T-cell (primary cell): ENCODE measurements around the gene MOK. TPM values are rescaled to one million over a fixed set of nuclear protein-coding genes. Genes with fewer than 3 reads are reported as not detected.

Experiments
- ATAC-seq, 4 experiments: fragments of 200-7000 bp in 3 of 4; fragments of 150-1000 bp in 1 of 4; cut with Tn5 transposase; replicated peaks in 1 of 4; 1 replicate in 3 of 4; 2 replicates in 1 of 4; pipeline ENCODE4 v1.10.0; 2021; ENCODE audit warnings: moderate library complexity in 3 of 4, mild to moderate bottlenecking in 2 of 4, moderate number of reproducible peaks in 1 of 4
- CTCF ChIA-PET, 2 donors: fragments of 300-600 bp; sonication (Branson Sonifier 250); formaldehyde crosslinking; loops; one replicate each; lab custom pipeline; 2022; ENCODE audit warnings: antibody characterized with exemption in 2 of 2; lab: Charles Lee
- POLR2A ChIA-PET, 2 donors: fragments of 300-600 bp; sonication (Branson Sonifier 250); formaldehyde crosslinking; loops; one replicate each; lab custom pipeline; 2022; ENCODE audit warnings: antibody characterized with exemption in 2 of 2; lab: Charles Lee
- DNase-seq, 35 experiments: peaks; one replicate each; pipeline versions ENCODE4 v3.0.0 to v3.0.0-alpha.2; 2013 to 2023
- H3K27ac ChIP-seq: one replicate; pipeline ENCODE4 v1.5.1; 2013; ENCODE audit warnings: low read length
- H3K27me3 ChIP-seq, 2 experiments: replicated peaks in 1 of 2; 1 replicate in 1 of 2; 2 replicates in 1 of 2; pipeline versions ENCODE4 v1.6.1 to v1.7.0; 2013; ENCODE audit warnings: low read length in 1 of 2, mixed read lengths in 1 of 2; ENCODE audit not compliant: control insufficient read depth in 2 of 2, insufficient read depth in 2 of 2; ENCODE audit errors: extremely low read depth in 1 of 2
- H3K36me3 ChIP-seq, 2 donors: 1 replicate in 1 of 2; 2 replicates in 1 of 2; pipeline versions ENCODE4 v1.6.1 to v1.7.0; 2013; ENCODE audit warnings: low read length in 1 of 2; ENCODE audit not compliant: control insufficient read depth in 2 of 2, insufficient read depth in 1 of 2; ENCODE audit errors: extremely low read depth in 1 of 2
- H3K4me1 ChIP-seq, 2 experiments: 1 replicate in 1 of 2; 2 replicates in 1 of 2; pipeline versions ENCODE4 v1.6.1 to v1.7.0; 2013; ENCODE audit warnings: low read length in 2 of 2, mixed read lengths in 1 of 2; ENCODE audit not compliant: insufficient read depth in 2 of 2, control insufficient read depth in 1 of 2; ENCODE audit errors: extremely low read depth in 1 of 2
- H3K4me3 ChIP-seq, 2 donors: 1 replicate in 1 of 2; 2 replicates in 1 of 2; pipeline versions ENCODE4 v1.5.1 to v1.7.0; 2013; ENCODE audit warnings: mild to moderate bottlenecking in 2 of 2, low read length in 1 of 2, moderate library complexity in 1 of 2; ENCODE audit not compliant: control insufficient read depth in 1 of 2; ENCODE audit errors: extremely low read depth in 1 of 2
- H3K9me3 ChIP-seq: 2 replicates; pipeline ENCODE4 v1.7.0; 2013
- H3K27ac Mint-ChIP-seq, 2 donors: one replicate each; pipeline ENCODE4 v1.8.0; 2020 to 2021; ENCODE audit warnings: mild to moderate bottlenecking in 2 of 2, mixed read lengths in 2 of 2
- H3K27me3 Mint-ChIP-seq, 2 donors: one replicate each; pipeline ENCODE4 v1.8.0; 2021 to 2022; ENCODE audit warnings: mixed read lengths in 2 of 2
- H3K36me3 Mint-ChIP-seq: one replicate; pipeline ENCODE4 v1.8.0; 2021; ENCODE audit warnings: mixed read lengths
- H3K4me1 Mint-ChIP-seq, 3 donors: one replicate each; pipeline ENCODE4 v1.8.0; 2020 to 2022; ENCODE audit warnings: mixed read lengths in 3 of 3, mild to moderate bottlenecking in 1 of 3
- H3K4me3 Mint-ChIP-seq, 3 donors: one replicate each; pipeline ENCODE4 v1.8.0; 2020 to 2022; ENCODE audit warnings: mild to moderate bottlenecking in 3 of 3, mixed read lengths in 3 of 3, moderate library complexity in 3 of 3
- H3K9me3 Mint-ChIP-seq, 3 donors: one replicate each; pipeline ENCODE4 v1.8.0; 2020 to 2022; ENCODE audit warnings: mixed read lengths in 3 of 3
- WGBS: methylation state at CpG from one replicate; pipeline ENCODE4 v1.1.5; 2013; ENCODE audit warnings: missing lambda C conversion rate; ENCODE audit not compliant: insufficient coverage; 5-methylcytosine and 5-hydroxymethylcytosine counted together
- total RNA-seq, 35 experiments: library from RNA in 6 of 35; stranded (reverse) in 6 of 35; fragments of 120-200 nt in 1 of 35; gene quantifications; one replicate each; pipeline versions ENCODE4 v1.2.1 to v1.2.4 and lab custom pipeline; 2013 to 2026

Gene MOK
- total RNA-seq, 5 donors from 2014 or later (not counting 1 experiment from before 2014, with no cell fraction given), result 0.77 to 4.1 (median 1.9) TPM

DNA sequence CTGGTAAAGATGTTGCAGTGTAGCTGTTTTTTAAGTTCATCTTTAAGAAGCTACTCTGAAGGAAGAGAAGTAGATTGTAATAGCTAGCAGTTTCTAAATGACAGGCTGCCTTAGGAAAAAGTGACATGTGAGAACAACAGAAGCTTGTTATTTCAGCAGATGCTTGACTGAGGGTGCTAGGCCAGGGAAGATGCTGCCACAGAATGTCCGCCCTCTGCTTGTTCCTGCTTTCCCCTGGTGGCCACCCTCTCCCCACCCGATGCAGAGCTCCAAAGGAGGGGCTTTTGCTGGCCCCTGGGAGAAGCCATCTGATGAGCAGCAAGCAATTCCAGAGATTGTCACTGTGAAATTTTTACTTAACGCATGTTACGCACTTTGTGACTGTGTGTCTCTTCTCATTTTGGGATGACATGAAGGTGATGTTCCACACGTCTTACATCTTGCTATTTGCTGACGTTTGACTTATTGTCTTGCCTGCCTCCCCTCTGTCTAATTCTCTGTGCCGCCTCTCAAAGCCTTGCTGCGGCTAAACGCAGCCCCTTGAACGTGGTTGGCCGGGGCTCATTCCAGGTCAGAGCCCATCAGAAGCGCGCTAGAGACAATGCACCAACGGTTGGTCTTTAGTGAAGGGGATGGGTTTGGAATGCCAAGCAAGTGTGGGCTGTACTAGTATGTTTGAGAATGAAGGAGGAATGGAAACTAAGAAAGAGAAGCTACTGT lies 120.5 kb downstream of the MOK start:
- Histone ChIP-seq H3K36me3 (peaks cover 0 to 4% of the 10 kb centered on the region in 2 donors), H3K9me3 (no peaks in the 10 kb centered on the region), H3K4me3 (no peak overlapping the region), H3K4me1 (peaks cover 0 to 8% of the 10 kb centered on the region in 2 experiments), H3K27ac (no peak overlapping the region), H3K27me3 (no peaks in the 10 kb centered on the region)
- H3K4me1 Mint-ChIP-seq, result peaks cover 55 to 76% (median 70%) of the 10 kb centered on the region in 3 donors
- POLR2A ChIA-PET, result no interaction called here
- no peaks in the 10 kb centered on the region for H3K9me3 Mint-ChIP-seq
- CTCF ChIA-PET, result interaction anchor here in 1 of 2 donors (0.6 kb wide), 1 partner anchor 511 kb away, joined by 3 read pairs; no protein-coding TSS in a partner anchor
- ATAC-seq (no peak), DNase-seq (no peak)
- no peaks in the 10 kb centered on the region for H3K27me3 Mint-ChIP-seq
- 80% methylated on average over 14 of the region's 14 CpGs for WGBS
- H3K36me3 Mint-ChIP-seq, result peaks cover 4% of the 10 kb centered on the region
- no peak overlapping the region for H3K27ac Mint-ChIP-seq
- no peak overlapping the region for H3K4me3 Mint-ChIP-seq

GRCh38 chr14:102183886-102184285 lies 121.1 kb downstream of the MOK start:
- 50% methylated on average over 1 of the region's 3 CpGs for WGBS
- CTCF ChIA-PET, result no interaction called here

GRCh38 chr14:102182936-102183619 lies 121.9 kb downstream of the MOK start:
- Histone ChIP-seq H3K27me3 (no peaks in the 10 kb centered on the region), H3K4me1 (peaks cover 0 to 5% of the 10 kb centered on the region in 2 experiments), H3K36me3 (peaks cover 0 to 4% of the 10 kb centered on the region in 2 donors), H3K27ac (no peak overlapping the region), H3K4me3 (no peak overlapping the region), H3K9me3 (no peaks in the 10 kb centered on the region)
- CTCF ChIA-PET, result no interaction called here
- Mint-ChIP-seq H3K27me3 (no peaks in the 10 kb centered on the region), H3K36me3 (peaks cover 11% of the 10 kb centered on the region), H3K9me3 (no peaks in the 10 kb centered on the region), H3K4me1 (peaks cover 64 to 84% (median 76%) of the 10 kb centered on the region in 3 donors), H3K4me3 (no peak overlapping the region), H3K27ac (no peak overlapping the region)
- WGBS, result 91% methylated on average over 5 of the region's 9 CpGs
- DNase-seq (no peak), ATAC-seq (no peak)
- POLR2A ChIA-PET, result no interaction called here

More at GRCh38 chr14:102183886-102184285, 121.1 kb downstream of the MOK start:
- Histone ChIP-seq H3K9me3 (no peaks in the 10 kb centered on the region), H3K36me3 (peaks cover 0 to 4% of the 10 kb centered on the region in 2 donors), H3K27me3 (no peaks in the 10 kb centered on the region), H3K27ac (no peak overlapping the region), H3K4me3 (no peak overlapping the region), H3K4me1 (peaks cover 0 to 8% of the 10 kb centered on the region in 2 experiments)
- H3K36me3 Mint-ChIP-seq, result peaks cover 5% of the 10 kb centered on the region
- peaks cover 56 to 77% (median 70%) of the 10 kb centered on the region in 3 donors for H3K4me1 Mint-ChIP-seq
- DNase-seq (no peak), ATAC-seq (no peak)
- no peaks in the 10 kb centered on the region for H3K9me3 Mint-ChIP-seq
- POLR2A ChIA-PET, result no interaction called here
- H3K27me3 Mint-ChIP-seq, result no peaks in the 10 kb centered on the region
- H3K4me3 Mint-ChIP-seq, result no peak overlapping the region
- H3K27ac Mint-ChIP-seq, result no peak overlapping the region

DNA sequence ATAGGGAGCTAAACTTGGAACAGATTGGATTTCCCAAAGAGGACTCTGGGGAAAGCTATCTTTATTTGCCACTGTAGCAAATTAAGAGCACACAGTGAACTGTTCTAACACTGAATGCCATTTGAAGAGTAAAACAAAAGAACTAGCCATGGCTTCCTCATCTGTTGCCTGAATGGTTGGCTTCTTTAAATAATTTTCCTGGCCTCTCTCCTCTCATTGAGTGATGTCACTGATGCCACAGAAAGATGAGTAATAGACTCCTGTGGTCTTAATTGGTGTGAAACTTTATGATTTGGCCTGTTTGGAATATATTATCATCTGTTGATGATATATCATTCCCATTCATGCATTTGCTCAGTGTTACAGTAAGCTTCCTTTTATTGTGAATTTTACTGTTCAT lies 122.8 kb downstream of the MOK start:
- Mint-ChIP-seq H3K27ac (no peak overlapping the region), H3K36me3 (peaks cover 11% of the 10 kb centered on the region), H3K27me3 (no peaks in the 10 kb centered on the region), H3K4me3 (no peak overlapping the region), H3K4me1 (peaks cover 67 to 84% (median 78%) of the 10 kb centered on the region in 3 donors), H3K9me3 (no peaks in the 10 kb centered on the region)
- no peaks in the 10 kb centered on the region for H3K27me3 ChIP-seq
- peaks cover 0 to 4% of the 10 kb centered on the region in 2 donors for H3K36me3 ChIP-seq
- no peaks in the 10 kb centered on the region for H3K9me3 ChIP-seq
- H3K4me1 ChIP-seq, result peaks cover 0 to 4% of the 10 kb centered on the region in 2 experiments
- CTCF ChIA-PET, result no interaction called here
- DNase-seq (no peak), ATAC-seq (no peak)
- H3K27ac ChIP-seq, result no peak overlapping the region
- no peak overlapping the region for H3K4me3 ChIP-seq
- POLR2A ChIA-PET, result interaction anchor here (0.5 to 0.6 kb wide), 2 partner anchors 313 to 1545 kb away, joined by 3 read pairs; no protein-coding TSS in a partner anchor

- Mint-ChIP-seq H3K36me3 (peaks cover 11% of the 10 kb centered on the region), H3K27ac (no peak overlapping the region), H3K27me3 (no peaks in the 10 kb centered on the region), H3K4me3 (no peak overlapping the region), H3K4me1 (peaks cover 74 to 84% (median 77%) of the 10 kb centered on the region in 3 donors), H3K9me3 (no peaks in the 10 kb centered on the region)
- WGBS, result no CpG with 5 or more reads among the region's 1 CpG
- POLR2A ChIA-PET, result no interaction called here
- CTCF ChIA-PET, result no interaction called here
- Histone ChIP-seq H3K27ac (no peak overlapping the region), H3K4me3 (no peak overlapping the region), H3K4me1 (peaks cover 0 to 4% of the 10 kb centered on the region in 2 experiments), H3K9me3 (no peaks in the 10 kb centered on the region), H3K36me3 (peaks cover 0 to 4% of the 10 kb centered on the region in 2 donors), H3K27me3 (no peaks in the 10 kb centered on the region)
- ATAC-seq, result no peak
- no peak for DNase-seq
Observed at GRCh38 chr14:102181187-102181586, 123.8 kb downstream of the MOK start.

DNA sequence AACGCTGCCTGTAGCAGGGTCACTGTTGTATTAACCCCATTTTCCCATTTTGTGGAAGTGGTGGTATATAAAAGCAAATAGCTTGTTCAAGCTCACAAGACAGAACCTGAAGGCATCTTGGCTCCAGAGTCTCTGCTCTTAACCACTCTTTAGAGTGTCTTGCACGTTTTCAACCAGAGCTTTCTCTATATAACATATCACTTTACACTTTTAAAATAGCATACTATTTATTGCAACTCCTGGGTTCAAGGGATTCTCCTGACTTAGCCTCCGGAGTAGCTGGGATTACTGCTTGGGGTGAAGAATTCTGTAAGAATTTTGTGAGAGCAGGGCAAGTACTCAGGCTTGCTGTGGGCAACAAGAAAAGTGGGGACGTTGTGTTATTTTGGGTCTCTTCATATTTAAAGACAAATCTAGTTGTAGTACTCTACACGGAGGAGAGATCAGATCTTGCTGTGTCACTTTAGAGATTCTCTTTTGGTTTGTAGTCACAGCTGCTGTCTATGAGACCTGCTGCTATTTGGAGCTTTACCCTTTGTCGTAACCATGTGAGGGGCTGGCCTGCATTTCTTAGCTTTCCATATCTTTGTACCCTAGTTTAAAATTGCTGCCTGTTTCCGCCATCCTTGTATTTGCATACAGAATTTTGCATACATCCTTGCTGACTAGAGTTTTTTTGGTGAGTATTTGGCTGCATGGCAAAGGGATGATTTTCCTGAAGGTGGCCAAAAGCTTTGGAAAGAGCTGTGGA lies 124.5 kb downstream of the MOK start:
- H3K4me1 Mint-ChIP-seq, result peaks cover 75 to 82% (median 75%) of the 10 kb centered on the region in 3 donors
- H3K27ac ChIP-seq, result no peak overlapping the region
- peaks cover 0 to 4% of the 10 kb centered on the region in 2 donors for H3K36me3 ChIP-seq
- ChIA-PET CTCF (no interaction called here), POLR2A (interaction anchor here (0.6 kb wide), 4 partner anchors 114 to 1164 kb away, joined by 3 to 8 read pairs (median 4); no protein-coding TSS in a partner anchor)
- 20% methylated on average over 1 of the region's 7 CpGs for WGBS
- ATAC-seq, result no peak
- H3K4me1 ChIP-seq, result peaks cover 0 to 4% of the 10 kb centered on the region in 2 experiments
- DNase-seq, result no peak
- H3K27me3 ChIP-seq, result no peaks in the 10 kb centered on the region
- no peaks in the 10 kb centered on the region for H3K9me3 Mint-ChIP-seq
- no peaks in the 10 kb centered on the region for H3K27me3 Mint-ChIP-seq
- H3K36me3 Mint-ChIP-seq, result peaks cover 11% of the 10 kb centered on the region
- H3K4me3 Mint-ChIP-seq, result no peak overlapping the region
- H3K4me3 ChIP-seq, result no peak overlapping the region
- H3K27ac Mint-ChIP-seq, result no peak overlapping the region
- no peaks in the 10 kb centered on the region for H3K9me3 ChIP-seq
